Thymus (tissue), 11 donors: Measurements from ENCODE around the gene MARCKS. TPM values are rescaled to one million over a fixed set of nuclear protein-coding genes. Genes with fewer than 3 reads are reported as not detected.
"Not testable (repeated sequence)": the region's sequence is repeated elsewhere in the genome, so short reads cannot be mapped to it uniquely, and the experiment has no call there.

Experiments
- DNase-seq, 9 donors: peaks; one replicate each; pipeline ENCODE4 v3.0.0-alpha.2; 2013; ENCODE audit warnings: low spot score in 9 of 9, low read depth in 6 of 9, missing footprints in 1 of 9
- H3K27ac ChIP-seq, 2 donors: one replicate each; pipeline ENCODE4 v1.5.1; 2013; ENCODE audit warnings: control low read depth in 1 of 2, low read depth in 1 of 2, low read length in 1 of 2, mild to moderate bottlenecking in 1 of 2, moderate library complexity in 1 of 2
- H3K27me3 ChIP-seq, 2 donors: one replicate each; pipeline ENCODE4 v1.5.1; 2013; ENCODE audit warnings: low read length in 1 of 2; ENCODE audit not compliant: control insufficient read depth in 2 of 2, insufficient read depth in 1 of 2
- H3K36me3 ChIP-seq, 2 donors: one replicate each; pipeline ENCODE4 v1.5.1; 2013; ENCODE audit warnings: low read length in 1 of 2, mild to moderate bottlenecking in 1 of 2, moderate library complexity in 1 of 2; ENCODE audit not compliant: control insufficient read depth in 2 of 2, insufficient read depth in 2 of 2
- H3K4me1 ChIP-seq, 2 donors: one replicate each; pipeline ENCODE4 v1.5.1; 2013; ENCODE audit warnings: low read length in 2 of 2; ENCODE audit not compliant: control insufficient read depth in 2 of 2, insufficient read depth in 2 of 2
- H3K4me3 ChIP-seq, 2 donors: one replicate each; pipeline ENCODE4 v1.5.1; 2013; ENCODE audit warnings: low read length in 2 of 2, control low read depth in 1 of 2, mild to moderate bottlenecking in 1 of 2
- H3K9me3 ChIP-seq, 2 donors: one replicate each; pipeline ENCODE4 v1.5.1; 2013; ENCODE audit warnings: low read length in 1 of 2, mild to moderate bottlenecking in 1 of 2; ENCODE audit not compliant: control insufficient read depth in 2 of 2, insufficient read depth in 1 of 2
- WGBS: extraction: QIAGEN DNeasy Blood & Tissue Kit; methylation state at CpG from one replicate; pipeline ENCODE4 v1.1.7; 2013; 5-methylcytosine and 5-hydroxymethylcytosine counted together
- polyA plus RNA-seq: library from polyadenylated mRNA; stranded (reverse); fragments of 200-250 nt; gene quantifications from one replicate; pipeline ENCODE4 v1.2.3, GENCODE V29; 2013
- total RNA-seq: library from RNA; stranded (reverse); fragments of 120-200 nt; gene quantifications from one replicate; pipeline ENCODE4 v1.2.4, GENCODE V29; 2013
- donor health status: healthy.

The MARCKS gene
- total and polyA plus RNA-seq, 2 donors = 87.5 to 94.5 TPM

DNA sequence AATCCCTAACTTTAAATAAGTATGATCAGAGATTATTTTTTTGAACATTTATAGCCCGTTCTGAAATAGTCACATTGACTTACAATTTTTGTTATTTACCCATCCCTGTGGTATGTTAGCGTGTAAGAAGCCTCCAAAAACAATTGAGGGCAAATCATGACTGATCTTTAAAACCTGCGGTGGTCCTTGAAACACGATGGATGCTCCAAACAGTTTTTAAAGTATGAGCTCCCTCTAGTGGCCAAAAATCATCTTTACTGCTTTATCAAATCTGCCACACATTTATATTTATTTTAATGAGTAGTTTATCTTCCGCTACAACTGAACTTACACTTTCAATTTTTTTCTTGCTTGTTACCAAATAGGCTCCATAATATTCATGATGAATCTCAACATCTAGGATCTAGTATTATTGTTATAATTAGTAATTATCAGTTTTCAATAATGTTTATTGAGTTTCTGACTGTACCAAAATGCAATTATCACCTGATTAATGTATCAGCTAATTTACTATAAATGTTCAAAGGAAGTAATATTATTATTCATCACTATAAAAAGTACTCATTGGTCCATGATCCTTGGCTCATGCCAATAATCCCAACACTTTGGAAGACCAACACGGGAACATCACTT is 52.2 kb downstream of the MARCKS start:
- no peaks in the 10 kb centered on the region for H3K9me3 ChIP-seq
- peak; percentile 9 to 81 (median 56) for DNase-seq
- no peak overlapping the region for H3K4me3 ChIP-seq
- no peaks in the 10 kb centered on the region for H3K4me1 ChIP-seq
- no peaks in the 10 kb centered on the region for H3K36me3 ChIP-seq
- H3K27ac ChIP-seq = no peak overlapping the region
- no peaks in the 10 kb centered on the region for H3K27me3 ChIP-seq
- WGBS = 23% methylated on average over 6 of the region's 6 CpGs

DNA sequence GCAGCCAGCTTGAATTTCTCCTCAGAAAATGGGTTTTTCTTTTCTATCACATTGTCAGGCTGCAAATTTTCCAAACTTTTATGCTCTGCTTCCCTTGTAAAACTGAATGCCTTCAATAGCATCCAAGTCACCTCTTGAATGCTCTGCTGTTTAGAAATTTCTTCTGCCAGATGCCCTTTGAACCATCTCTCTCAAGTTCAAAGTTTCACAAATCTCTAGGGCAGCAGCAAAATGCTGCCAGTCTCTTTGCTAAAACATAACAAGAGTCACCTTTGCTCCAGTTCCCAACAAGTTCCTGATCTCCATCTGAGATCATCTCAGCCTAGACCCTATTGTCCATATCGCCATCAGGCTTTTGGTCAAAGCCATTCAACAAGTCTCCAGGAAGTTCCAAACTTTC is 53.1 kb downstream of the MARCKS start:
- H3K27ac ChIP-seq, H3K27me3 ChIP-seq, H3K4me1 ChIP-seq, H3K36me3 ChIP-seq, H3K9me3 ChIP-seq, DNase-seq, H3K4me3 ChIP-seq: not testable (repeated sequence)
- 96% methylated on average over 1 of the region's 1 CpG for WGBS

Other genes starting within 250 kb of the MARCKS start
- 68.6 TPM for gene HDAC2, start 113.8 kb downstream of the MARCKS start, total RNA-seq
- 87.8 TPM for gene HDAC2, start 113.8 kb downstream of the MARCKS start, polyA plus RNA-seq